Measurements from ENCODE around the gene PSEN1. TPM values are rescaled to one million over a fixed set of nuclear protein-coding genes. Genes with fewer than 3 reads are reported as not detected.
"Not testable (repeated sequence)": the region's sequence is repeated elsewhere in the genome, so short reads cannot be mapped to it uniquely, and the experiment has no call there.

PSEN1 gene
- total and polyA plus RNA-seq, 2 of the 8 experiments (the other 6 are each of a cell fraction or from before 2014, with no cell fraction given) = 10.1 to 38.7 TPM

DNA sequence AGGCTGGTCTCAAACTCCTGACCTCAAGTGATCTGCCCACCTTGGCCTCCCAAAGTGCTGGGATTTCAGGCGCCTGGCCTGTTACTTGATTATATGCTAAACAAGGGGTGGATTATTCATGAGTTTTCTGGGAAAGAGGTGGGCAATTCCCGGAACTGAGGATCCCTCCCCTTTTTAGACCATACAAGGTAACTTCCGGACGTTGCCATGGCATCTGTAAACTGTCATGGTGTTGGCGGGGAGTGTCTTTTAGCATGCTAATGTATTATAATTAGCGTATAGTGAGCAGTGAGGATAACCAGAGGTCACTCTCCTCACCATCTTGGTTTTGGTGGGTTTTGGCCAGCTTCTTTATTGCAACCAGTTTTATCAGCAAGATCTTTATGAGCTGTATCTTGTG lies 33.5 kb downstream of the PSEN1 start:
- H3K14ac ChIP-seq (ENCODE audit: insufficient read length); H4K5ac ChIP-seq (ENCODE audit: insufficient read length, low read depth, low read length); H3K18ac ChIP-seq (ENCODE audit: extremely low read depth, low read length); H2AK5ac ChIP-seq (ENCODE audit: low read depth, low read length); H2BK120ac ChIP-seq (replicated peaks; ENCODE audit: low read depth, low read length); H4K20me1 ChIP-seq (replicated peaks in 1 of 2; ENCODE audit: control insufficient read depth in 1 of 2, insufficient read depth in 2 of 2, low read length in 2 of 2); H3K23ac ChIP-seq (ENCODE audit: insufficient read length); H2BK20ac ChIP-seq (ENCODE audit: low read length); H4K91ac ChIP-seq (replicated peaks; ENCODE audit: insufficient read length, low read length); POLR2A ChIA-PET (ENCODE audit: partially characterized antibody); FAIRE-seq; H3K27me3 ChIP-seq (replicated peaks in 1 of 4; ENCODE audit: control insufficient read depth in 3 of 4, extremely low read depth in 1 of 4, insufficient read depth in 3 of 4, low read length in 3 of 4); H3K4ac ChIP-seq (replicated peaks; ENCODE audit: insufficient read length, low read depth, low read length); H3K27ac ChIP-seq (ENCODE audit: low read depth, low read length); H3K56ac ChIP-seq (replicated peaks; ENCODE audit: insufficient read length, low read depth, low read length); H2BK15ac ChIP-seq (ENCODE audit: low read length); H4K8ac ChIP-seq (ENCODE audit: extremely low read depth, insufficient read depth, low read length); H3K4me3 ChIP-seq (ENCODE audit: extremely low read depth in 1 of 4, insufficient read depth in 2 of 4, low read depth in 3 of 4, low read length in 4 of 4); H3K9ac ChIP-seq (replicated peaks in 1 of 4; ENCODE audit: extremely low read depth in 1 of 4, low read depth in 3 of 4, low read length in 3 of 4); H3K79me2 ChIP-seq (ENCODE audit: control insufficient read depth in 1 of 2, insufficient read depth in 2 of 2, low read length in 2 of 2); DNase-seq (ENCODE audit: low read depth in 1 of 2, low spot score in 2 of 2); H3K23me2 ChIP-seq (ENCODE audit: low read depth, low read length); H2BK12ac ChIP-seq (ENCODE audit: low read depth, low read length); H2AFZ ChIP-seq (ENCODE audit: low read length); H2BK5ac ChIP-seq (ENCODE audit: low read depth, low read length); H3K9me3 ChIP-seq (ENCODE audit: insufficient read depth in 2 of 2, low read depth in 1 of 2, low read length in 1 of 2); H3K79me1 ChIP-seq (ENCODE audit: low read depth, low read length): not testable (repeated sequence)
- peak; percentile 74; the same call in 1 of the 2 replicates for TF ChIP-seq SRF (IDR thresholded peaks at IDR 0.05; ENCODE audit: low read depth, low read length)
- Histone ChIP-seq H3K36me3 (ENCODE audit: control insufficient read depth in 2 of 4, insufficient read depth in 4 of 4, low read length in 3 of 4) (peaks cover 6 to 45% (median 23%) of the 10 kb centered on the region in 4 experiments), H3K4me1 (replicated peaks in 1 of 4; ENCODE audit: control insufficient read depth in 3 of 4, insufficient read depth in 4 of 4, low read length in 3 of 4) (peaks cover 2 to 10% (median 6%) of the 10 kb centered on the region in 4 experiments; a peak in 6 of 7 replicates), H3K4me2 (ENCODE audit: insufficient read depth in 1 of 2, low read depth in 2 of 2, low read length in 2 of 2) (peak overlapping the region; percentile 24 to 34; a peak in 1 of 4 replicates)
- 81% methylated on average over 6 of the region's 6 CpGs; no CpG with 5 or more reads in 1 of the 2 experiments for WGBS, 2 experiments (ENCODE audit: extremely low coverage in 1 of 2, insufficient coverage in 1 of 2, insufficient read length in 1 of 2, insufficient replicate concordance in 2 of 2, low coverage in 1 of 2, low lambda C conversion rate in 2 of 2, missing lambda C conversion rate in 1 of 2)
- CTCF ChIA-PET (ENCODE audit: partially characterized antibody) = interaction anchor here (1.1 kb wide), 1 partner anchor 60 kb away, joined by 3 read pairs; no protein-coding TSS in a partner anchor

Measured in H1 (cell line).